Ectodermal cell (in vitro differentiated cells): ENCODE measurements around the gene HMGCR.
"Not testable (repeated sequence)": the region's sequence is repeated elsewhere in the genome, so short reads cannot be mapped to it uniquely, and the experiment has no call there.

Source experiments
- H3K27ac ChIP-seq: 2 replicates; pipeline ENCODE4 v1.7.0; 2013; ENCODE audit warnings: mild to moderate bottlenecking, low read depth, low read length; ENCODE audit not compliant: insufficient read depth, poor library complexity, severe bottlenecking
- H3K27me3 ChIP-seq: 2 replicates; pipeline ENCODE4 v1.7.0; 2013; ENCODE audit warnings: mild to moderate bottlenecking, low read length; ENCODE audit not compliant: insufficient read depth, control insufficient read depth, poor library complexity, severe bottlenecking
- H3K36me3 ChIP-seq: one replicate; pipeline ENCODE4 v1.7.0; 2013; ENCODE audit warnings: low read length; ENCODE audit not compliant: control insufficient read depth, insufficient read depth
- H3K4me1 ChIP-seq: one replicate; pipeline ENCODE4 v1.7.0; 2013; ENCODE audit warnings: low read length; ENCODE audit not compliant: control insufficient read depth, insufficient read depth
- H3K4me3 ChIP-seq: 2 replicates; pipeline ENCODE4 v1.7.0; 2013; ENCODE audit warnings: low read depth, low read length, control low read depth; ENCODE audit not compliant: insufficient read depth
- H3K9me3 ChIP-seq: 2 replicates; pipeline ENCODE4 v1.7.0; 2013; ENCODE audit warnings: mild to moderate bottlenecking, low read length, moderate library complexity; ENCODE audit not compliant: control insufficient read depth
- WGBS, 2 experiments: methylation state at CpG; one replicate each; pipeline ENCODE4 v1.1.7; 2013; ENCODE audit warnings: missing lambda C conversion rate in 2 of 2; 5-methylcytosine and 5-hydroxymethylcytosine counted together

Gene HMGCR

GRCh38 chr5:75322066-75322465 is 15.0 kb upstream of the HMGCR start:
- Histone ChIP-seq H3K27me3 (no peaks in the 10 kb centered on the region), H3K9me3 (no peaks in the 10 kb centered on the region), H3K4me1 (no peaks in the 10 kb centered on the region), H3K4me3 (no peak overlapping the region), H3K36me3 (no peaks in the 10 kb centered on the region), H3K27ac (no peak overlapping the region)
- 62 to 70% methylated on average over 5 of the region's 5 CpGs for WGBS, 2 experiments

DNA sequence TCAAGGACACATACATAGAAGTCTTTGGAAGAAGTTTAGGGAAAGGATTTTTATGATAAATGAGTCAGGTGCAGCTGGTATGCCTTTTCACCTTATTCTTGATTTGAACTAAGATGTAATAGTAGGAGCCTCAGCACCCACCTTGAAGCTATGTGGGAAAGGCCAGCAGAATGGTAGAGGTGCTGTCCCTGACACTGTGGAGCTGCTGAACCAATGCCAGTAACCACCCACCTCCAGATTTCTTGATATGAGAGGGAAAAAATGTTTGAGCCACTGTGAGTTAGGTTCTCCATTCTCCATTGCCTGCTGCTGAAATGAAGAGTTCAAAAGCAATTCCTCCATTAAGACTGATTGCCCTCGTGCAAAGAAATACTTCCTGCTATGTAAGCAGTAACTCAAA is 12.2 kb upstream of the HMGCR start:
- H3K27ac ChIP-seq = no peak overlapping the region
- H3K4me1 ChIP-seq = no peaks in the 10 kb centered on the region
- no peaks in the 10 kb centered on the region for H3K36me3 ChIP-seq
- H3K4me3 ChIP-seq = no peak overlapping the region
- no peaks in the 10 kb centered on the region for H3K27me3 ChIP-seq
- no peaks in the 10 kb centered on the region for H3K9me3 ChIP-seq
- 93 to 94% methylated on average over 1 of the region's 1 CpG for WGBS, 2 experiments

DNA sequence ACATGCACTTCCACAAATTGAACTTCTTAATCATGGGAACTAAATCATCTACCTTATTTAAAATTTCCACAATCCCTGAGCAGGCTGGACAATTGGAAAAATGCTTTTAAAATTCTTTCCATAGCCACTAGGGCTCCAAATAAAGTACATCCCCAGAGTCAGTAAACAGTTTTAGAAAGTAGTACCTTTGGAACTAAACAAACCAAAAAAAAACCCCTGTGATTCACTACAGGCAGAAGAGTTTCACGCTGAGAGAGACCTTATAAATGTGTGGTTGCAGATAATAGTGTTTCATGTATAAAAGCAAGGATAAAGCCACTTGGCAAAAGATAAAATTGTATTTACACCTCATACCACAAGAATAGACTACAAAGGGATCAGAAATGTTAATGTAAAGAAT is 11.8 kb upstream of the HMGCR start:
- WGBS, 2 experiments = 83% methylated on average over 1 of the region's 1 CpG; no CpG with 5 or more reads in 1 of the 2 experiments
- H3K4me3 ChIP-seq = no peak overlapping the region
- H3K4me1 ChIP-seq = no peaks in the 10 kb centered on the region
- H3K36me3 ChIP-seq = no peaks in the 10 kb centered on the region
- no peaks in the 10 kb centered on the region for H3K27me3 ChIP-seq
- no peak overlapping the region for H3K27ac ChIP-seq
- no peaks in the 10 kb centered on the region for H3K9me3 ChIP-seq

- Histone ChIP-seq H3K27ac (no peak overlapping the region), H3K36me3 (no peaks in the 10 kb centered on the region), H3K27me3 (no peaks in the 10 kb centered on the region), H3K4me1 (no peaks in the 10 kb centered on the region), H3K4me3 (no peak overlapping the region), H3K9me3 (no peaks in the 10 kb centered on the region)
- 90 to 94% methylated on average over 7 of the region's 7 CpGs for WGBS, 2 experiments
These were observed 6.6 kb upstream of the HMGCR start for GRCh38 chr5:75330404-75330803.

DNA sequence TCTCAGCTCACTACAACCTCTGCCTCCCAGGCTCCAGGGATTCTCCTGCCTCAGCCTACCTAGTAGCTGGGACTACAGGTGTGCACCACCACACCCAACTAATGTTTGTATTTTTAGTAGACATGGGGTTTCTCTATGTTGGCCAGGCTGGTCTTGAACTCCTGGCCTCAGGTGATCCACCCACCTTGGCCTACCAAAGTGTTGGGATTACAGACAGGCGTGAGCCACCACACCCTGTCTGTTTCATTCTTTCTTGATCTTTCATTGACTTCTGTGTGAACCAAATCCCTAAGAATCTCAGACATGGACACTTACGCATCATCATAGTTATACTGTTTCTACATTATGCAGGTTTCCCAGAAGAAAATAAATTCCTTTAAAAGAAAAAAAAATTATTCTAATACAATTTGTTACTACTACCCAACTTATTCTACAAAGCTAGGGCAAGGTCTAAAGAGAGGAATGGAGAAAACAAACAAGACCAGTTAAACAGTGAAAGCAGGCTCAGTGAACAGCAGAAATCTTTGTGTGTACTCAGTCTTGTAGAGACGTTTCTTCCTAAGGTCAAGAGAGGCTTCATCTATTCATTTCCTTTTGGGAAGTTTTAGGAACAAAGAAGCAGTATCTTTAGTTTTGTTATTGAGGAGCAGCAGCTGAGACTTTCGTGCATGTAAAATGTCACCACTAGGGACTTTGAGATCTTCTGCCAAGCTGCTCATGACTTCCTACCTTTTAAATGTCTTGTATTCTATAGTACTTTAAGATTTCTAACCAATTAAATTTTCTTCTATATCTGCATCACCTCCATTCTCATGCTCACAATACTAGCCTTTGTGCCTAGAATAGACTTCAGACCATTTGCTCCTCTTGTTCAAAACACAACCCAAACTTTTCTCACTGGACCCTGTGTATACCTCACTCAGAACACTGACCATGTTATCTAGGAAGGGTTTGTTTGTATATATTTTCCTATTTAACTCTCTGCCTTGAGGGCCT is 5.6 kb upstream of the HMGCR start:
- Histone ChIP-seq H3K9me3 (no peaks in the 10 kb centered on the region), H3K27me3 (no peaks in the 10 kb centered on the region), H3K36me3 (no peaks in the 10 kb centered on the region), H3K4me3 (no peak overlapping the region), H3K27ac (no peak overlapping the region), H3K4me1 (no peaks in the 10 kb centered on the region)
- WGBS, 2 experiments = 81 to 92% methylated on average over 4 of the region's 4 CpGs

GRCh38 chr5:75333759-75334158 is 3.3 kb upstream of the HMGCR start:
- not testable (repeated sequence) for H3K27ac ChIP-seq, H3K4me3 ChIP-seq, H3K9me3 ChIP-seq, H3K4me1 ChIP-seq, H3K36me3 ChIP-seq, H3K27me3 ChIP-seq
- 97% methylated on average over 23 of the region's 23 CpGs for WGBS, 2 experiments

DNA sequence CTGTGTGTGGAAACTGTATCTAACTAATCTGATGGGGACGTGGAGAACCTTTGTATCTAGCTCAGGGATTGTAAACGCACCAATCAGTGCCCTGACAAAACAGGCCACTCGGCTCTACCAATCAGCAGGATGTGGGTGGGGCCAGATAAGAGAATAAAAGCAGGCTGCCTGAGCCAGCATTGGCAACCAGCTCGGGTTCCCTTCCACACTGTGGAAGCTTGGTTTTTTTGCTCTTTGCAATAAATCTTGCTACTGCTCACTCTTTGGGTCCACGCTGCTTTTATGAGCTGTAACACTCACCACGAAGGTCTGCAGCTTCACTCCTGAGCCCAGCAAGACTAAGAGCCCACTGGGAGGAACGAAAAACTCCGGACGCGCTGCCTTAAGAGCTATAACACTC is 2.6 kb upstream of the HMGCR start:
- WGBS, 2 experiments = 92 to 96% methylated on average over 10 of the region's 10 CpGs
- H3K27ac ChIP-seq = not testable (repeated sequence)

GRCh38 chr5:75335486-75335885 is 1.5 kb upstream of the HMGCR start:
- H3K9me3 ChIP-seq = no peaks in the 10 kb centered on the region
- no peaks in the 10 kb centered on the region for H3K4me1 ChIP-seq
- H3K36me3 ChIP-seq = no peaks in the 10 kb centered on the region
- 83 to 93% methylated on average over 2 of the region's 2 CpGs for WGBS, 2 experiments
- H3K27me3 ChIP-seq = no peaks in the 10 kb centered on the region
- H3K27ac ChIP-seq = no peak overlapping the region
- H3K4me3 ChIP-seq = no peak overlapping the region

More for the DNA sequence above, 2.6 kb upstream of the HMGCR start:
- H3K27me3 ChIP-seq, H3K4me1 ChIP-seq, H3K9me3 ChIP-seq, H3K36me3 ChIP-seq, H3K4me3 ChIP-seq: not testable (repeated sequence)

DNA sequence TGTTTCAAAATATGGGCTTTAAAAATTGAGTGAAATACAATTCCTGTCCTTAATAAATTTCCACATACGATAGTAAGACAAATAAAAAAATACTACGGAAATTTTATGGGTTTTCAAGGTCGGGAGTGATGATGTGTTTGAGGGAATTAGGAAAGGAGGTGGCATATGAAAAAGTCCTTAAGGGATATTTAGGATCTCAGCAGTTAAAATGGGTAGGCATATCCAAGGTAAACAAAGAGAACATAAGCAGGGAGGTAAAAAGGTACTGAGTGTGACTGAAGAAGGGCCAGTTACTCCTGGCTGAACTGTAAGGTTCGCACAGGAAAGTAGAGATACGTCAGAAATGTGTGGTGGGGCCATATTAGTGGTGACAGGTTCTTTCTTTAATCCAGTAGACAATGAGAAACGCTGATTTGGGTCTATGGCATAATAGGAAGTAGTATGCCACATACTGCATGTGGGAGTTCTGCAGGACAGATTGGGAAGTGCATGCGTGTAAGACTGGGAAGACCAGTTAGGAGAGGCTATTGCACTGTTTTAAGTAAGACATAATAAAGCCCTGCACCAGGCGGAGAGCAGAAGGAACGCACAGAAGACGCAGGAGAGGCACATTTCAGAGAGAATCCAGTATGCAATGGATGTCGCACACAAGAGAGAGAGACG is 937 bp upstream of the HMGCR start:
- WGBS, 2 experiments = 24 to 25% methylated on average over 12 of the region's 12 CpGs
- Histone ChIP-seq H3K36me3 (no peaks in the 10 kb centered on the region), H3K27me3 (no peaks in the 10 kb centered on the region), H3K27ac (peak overlapping the region; percentile 72), H3K4me1 (no peaks in the 10 kb centered on the region), H3K4me3 (peak overlapping the region; percentile 97), H3K9me3 (no peaks in the 10 kb centered on the region)

DNA sequence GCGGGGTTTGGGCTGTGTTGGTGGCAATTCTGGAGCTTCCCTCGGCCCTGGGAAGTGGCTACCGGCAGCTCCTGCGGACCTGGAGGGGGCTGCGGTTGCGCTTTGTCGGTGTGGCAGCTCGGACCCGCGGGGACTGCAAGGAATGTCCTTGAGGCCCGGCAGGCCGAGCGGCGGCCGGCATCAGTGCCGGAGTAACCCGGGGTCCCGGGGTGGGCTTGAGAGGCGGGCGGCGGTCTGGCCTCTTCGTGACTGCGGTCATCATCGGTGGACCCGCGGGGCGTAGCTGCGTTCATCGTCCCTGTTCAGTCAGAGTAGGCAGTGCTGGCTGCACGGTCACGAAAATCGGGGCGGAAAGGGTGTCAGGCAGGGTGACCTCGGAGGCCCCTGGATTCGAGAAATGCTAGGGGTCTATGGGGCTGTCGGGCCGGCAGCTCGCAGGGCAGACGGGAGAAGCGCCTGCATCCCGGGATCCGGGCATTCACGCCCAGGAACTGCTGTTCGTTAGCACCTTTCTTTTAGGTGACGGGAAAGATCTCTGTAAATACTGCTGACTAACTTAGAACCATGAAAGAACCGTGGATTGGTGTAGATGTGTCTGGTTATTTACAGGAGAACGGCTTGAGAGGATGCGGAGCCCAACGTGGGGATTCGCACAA is 474 bp downstream of the HMGCR start:
- Histone ChIP-seq H3K27ac (peak overlapping the region; percentile 78), H3K9me3 (no peaks in the 10 kb centered on the region), H3K4me1 (no peaks in the 10 kb centered on the region), H3K36me3 (no peaks in the 10 kb centered on the region), H3K27me3 (no peaks in the 10 kb centered on the region), H3K4me3 (peak overlapping the region; percentile 97)
- 1% methylated on average over 46 to 50 of the region's 50 CpGs for WGBS, 2 experiments
